Measurements from ENCODE around the gene MCM9. TPM values are rescaled to one million over a fixed set of nuclear protein-coding genes. Genes with fewer than 3 reads are reported as not detected.
"Not testable (repeated sequence)": the region's sequence is repeated elsewhere in the genome, so short reads cannot be mapped to it uniquely, and the experiment has no call there.

The MCM9 gene
- total RNA-seq, 1 experiment from 2014 or later = 7.5 TPM

DNA sequence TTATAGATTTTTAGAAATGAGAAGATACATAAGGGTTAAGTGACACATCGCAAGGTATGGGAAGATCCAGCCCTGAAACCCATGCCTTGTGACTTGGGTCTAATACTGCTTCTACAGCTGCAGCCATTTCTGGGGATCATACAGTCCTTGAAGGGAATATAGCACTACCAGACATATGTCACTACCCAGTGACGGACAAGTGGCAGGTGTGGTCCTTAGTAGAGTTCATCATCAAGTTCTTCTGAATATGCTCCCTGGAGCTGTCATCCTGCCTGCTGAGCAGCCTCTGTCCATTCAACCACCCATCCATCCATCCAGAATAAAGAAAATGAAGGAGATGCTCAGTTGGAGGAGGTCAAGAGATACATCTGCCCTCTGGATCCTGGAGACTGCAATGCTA lies 159.6 kb downstream of the MCM9 start:
- DNase-seq (ENCODE audit: extremely low read depth, low read depth) = no peak

DNA sequence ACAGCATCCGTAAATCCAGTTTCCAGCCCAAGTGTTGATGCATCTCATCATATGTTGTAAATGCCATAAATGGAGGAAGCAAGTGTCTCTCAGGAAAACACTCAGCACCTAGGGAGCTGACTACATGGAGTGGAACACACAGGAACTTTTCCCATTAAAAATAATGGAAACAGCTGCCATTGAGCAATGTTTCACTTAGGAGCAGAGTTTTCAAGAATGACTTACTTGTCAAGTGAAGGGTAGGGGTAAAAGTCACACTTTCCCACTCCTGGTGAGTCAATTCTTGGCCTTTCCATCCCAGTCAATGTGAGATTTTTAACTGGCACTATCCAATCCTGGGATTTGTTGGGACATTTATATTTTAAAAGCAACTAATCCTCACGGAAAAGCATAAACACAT lies 160.4 kb downstream of the MCM9 start:
- no peak for DNase-seq (ENCODE audit: extremely low read depth, low read depth)

DNA sequence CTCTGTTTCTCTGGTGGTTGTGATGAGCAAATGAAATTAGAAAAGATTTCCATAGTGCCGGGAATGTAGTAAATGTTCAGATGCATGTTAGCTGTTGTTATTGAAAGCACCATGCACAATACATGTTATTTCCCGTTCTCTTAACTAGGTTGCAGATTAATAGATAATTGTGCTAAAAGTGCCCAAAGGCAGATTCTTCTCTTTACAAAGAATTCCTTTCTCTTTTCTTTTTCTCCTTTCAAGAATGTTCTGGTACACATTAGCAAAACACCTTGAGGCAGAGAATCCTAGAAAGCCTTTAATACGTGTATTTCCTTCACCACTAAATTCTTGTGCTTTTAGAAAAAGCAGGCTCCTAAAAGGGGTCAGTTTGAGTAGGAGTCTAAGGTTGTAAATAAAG lies 162.1 kb downstream of the MCM9 start:
- DNase-seq (ENCODE audit: extremely low read depth, low read depth) = no peak

DNA sequence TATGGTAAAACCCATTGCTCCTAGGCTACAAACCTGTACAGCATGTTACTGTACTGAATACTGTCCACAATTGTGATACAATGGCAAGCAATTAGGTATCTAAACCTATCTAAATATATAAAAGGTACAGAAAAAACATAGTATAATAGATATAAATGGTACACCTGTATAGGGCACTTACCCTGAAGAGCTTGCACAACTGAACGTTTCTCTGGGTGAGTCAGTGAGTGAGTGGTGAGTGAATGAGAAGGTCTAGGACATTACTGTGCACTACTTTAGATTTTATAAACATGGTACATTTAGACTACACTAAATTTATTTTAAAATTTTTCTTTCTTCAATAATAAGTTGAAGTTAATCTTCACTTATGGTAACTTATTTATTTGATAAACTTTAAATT lies 163.7 kb downstream of the MCM9 start:
- DNase-seq (ENCODE audit: extremely low read depth, low read depth) = no peak

DNA sequence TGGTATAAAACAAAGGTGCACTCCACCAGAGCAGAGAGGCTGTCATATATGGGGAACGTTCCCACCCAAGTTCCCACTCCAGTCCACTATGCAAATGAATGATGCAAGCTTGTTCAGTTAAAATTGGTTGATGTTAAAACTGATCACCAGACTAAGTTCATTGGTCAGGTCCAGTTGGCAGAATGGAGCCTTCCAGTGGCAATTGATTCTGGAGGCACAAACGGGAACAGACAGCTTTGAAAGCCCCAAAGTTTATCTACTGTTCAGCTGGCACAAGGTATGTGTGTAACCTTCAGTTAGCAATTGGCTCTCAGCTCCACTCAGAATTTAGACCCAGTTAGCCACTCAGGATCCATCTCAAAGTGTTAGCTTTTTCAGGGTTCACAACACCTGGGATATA lies 164.1 kb downstream of the MCM9 start:
- DNase-seq (ENCODE audit: extremely low read depth, low read depth) = no peak

DNA sequence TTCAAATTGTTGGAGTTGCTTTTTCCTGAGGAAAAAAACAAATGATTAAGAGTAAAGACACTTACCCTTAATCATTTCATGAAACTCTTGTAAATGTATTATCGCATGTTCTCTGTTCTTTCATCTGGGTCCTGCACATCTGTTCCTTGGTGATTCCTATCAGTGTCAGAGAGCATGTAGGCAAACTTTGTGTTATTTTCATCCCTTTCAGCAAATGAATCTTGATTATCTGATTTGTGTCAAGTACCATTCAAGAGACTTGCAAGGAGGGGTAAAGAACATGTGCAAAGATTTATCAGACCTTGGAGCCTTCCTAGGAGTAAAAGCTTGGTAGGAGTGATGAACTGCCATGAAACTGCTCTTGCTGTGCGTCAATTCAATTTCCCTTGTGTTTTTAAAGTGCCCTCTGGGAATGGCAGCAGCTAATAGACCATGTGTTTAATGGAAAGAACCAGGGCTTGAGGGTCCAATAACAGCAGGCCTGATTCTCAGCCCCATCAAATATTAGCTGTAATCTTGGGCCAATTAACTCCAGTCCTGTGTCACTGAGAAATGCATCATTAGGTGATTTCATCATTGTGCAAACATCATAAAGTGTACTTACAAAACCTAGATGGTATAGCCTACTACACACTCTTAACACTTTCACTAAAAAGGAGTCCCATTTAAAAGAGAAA lies 164.7 kb downstream of the MCM9 start:
- no peak for DNase-seq (ENCODE audit: extremely low read depth, low read depth)

DNA sequence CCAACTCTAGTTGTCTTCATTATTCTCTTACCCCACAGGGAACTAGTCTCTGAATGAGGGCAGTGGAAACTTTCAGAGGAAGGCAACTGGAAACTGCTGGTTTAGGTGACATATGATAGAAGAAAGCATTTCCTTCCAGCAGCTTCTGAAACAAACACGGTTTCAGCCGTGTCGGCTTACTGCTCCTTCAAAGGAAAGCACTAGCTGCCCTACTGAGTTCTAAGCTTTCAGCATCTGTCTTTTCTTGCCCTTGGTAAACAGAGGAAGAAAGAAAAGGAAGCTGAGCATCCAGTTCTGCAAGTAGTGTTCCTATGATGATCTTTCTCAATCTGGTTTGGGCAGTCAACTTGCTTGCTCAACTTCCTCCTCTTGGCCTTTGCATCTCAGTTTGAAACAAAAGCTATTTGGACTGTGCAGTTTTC lies 166.0 kb downstream of the MCM9 start:
- no peak for DNase-seq (ENCODE audit: extremely low read depth, low read depth)

DNA sequence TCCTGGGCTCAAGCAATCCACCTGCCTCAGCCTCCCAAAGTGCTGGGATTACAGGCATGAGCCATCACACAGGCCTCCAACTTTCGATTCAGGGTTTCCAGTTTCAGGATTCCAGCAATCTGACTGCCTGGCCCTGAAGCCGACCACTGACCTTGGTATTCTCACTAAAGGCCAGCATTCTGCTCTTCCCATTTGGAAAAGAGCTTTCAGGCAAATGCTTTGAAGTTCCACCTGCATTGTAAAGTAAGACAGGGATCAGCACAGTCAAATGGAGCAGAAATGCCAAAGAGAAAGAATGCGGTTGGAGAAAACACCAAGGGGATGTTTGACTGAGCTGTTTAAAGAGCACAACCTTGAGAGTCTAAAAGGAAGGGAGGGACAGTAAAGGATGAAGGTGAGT lies 166.5 kb downstream of the MCM9 start:
- DNase-seq (ENCODE audit: extremely low read depth, low read depth) = no peak

DNA sequence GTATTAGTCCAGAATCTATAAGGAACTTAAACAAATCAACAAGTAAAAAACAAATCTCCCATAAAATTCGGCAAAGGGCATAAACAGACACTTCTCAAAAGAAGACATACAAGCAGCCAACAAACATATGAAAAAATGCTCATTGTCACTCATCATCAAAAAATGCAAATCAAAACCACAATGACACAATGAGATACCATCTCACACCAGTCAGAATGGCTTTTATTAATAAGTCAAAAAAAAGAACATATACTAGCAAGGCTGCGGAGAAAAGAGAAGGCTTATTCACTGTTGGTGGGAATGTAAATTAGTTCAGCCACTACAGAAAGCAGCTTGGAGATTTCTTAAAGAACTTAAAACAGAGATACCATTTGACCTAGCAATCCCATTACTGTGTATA lies 169.6 kb downstream of the MCM9 start:
- DNase-seq (ENCODE audit: extremely low read depth, low read depth) = not testable (repeated sequence)

DNA sequence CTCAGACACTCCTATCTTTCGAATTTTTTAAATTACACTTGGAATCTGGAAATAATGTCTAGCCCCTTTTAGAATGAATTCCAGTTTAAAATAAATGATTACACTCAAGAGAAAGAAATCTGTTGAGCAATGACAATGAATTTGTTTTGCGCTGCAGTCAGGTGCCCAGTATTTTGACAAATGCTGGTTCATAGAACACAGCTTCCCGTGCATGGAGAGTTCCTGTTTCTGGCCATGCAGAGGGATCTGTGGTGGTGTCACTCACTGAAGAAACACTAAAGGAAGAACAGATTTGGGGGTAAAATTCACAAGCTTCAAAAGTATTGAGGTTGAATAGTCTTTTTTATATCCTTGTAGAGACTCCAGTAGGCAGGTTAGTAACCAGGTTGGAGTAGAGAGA lies 170.2 kb downstream of the MCM9 start:
- DNase-seq (ENCODE audit: extremely low read depth, low read depth) = no peak

Other genes with a start within 250 kb of the MCM9 start
- 54.6 and 56.8 TPM in 2 replicates for gene ASF1A, start 41.0 kb downstream of the MCM9 start, total RNA-seq (2014; rRNA removed; shearing (Covaris generic))
- 0.35 and 0.40 TPM in 2 replicates for gene FAM184A, start 143.5 kb upstream of the MCM9 start, total RNA-seq (2014; rRNA removed; shearing (Covaris generic))